Stimulated activated CD8-positive, alpha-beta memory T cell treated with anti-CD3 and anti-CD28 coated beads, Interleukin-15, amount 100 ng/mL, for 48 hours (primary cell): ENCODE measurements around the gene ANKH.

Source experiments
- DNase-seq, 2 donors: peaks; one replicate each; pipeline ENCODE4 v3.0.0-alpha.2; 2020; ENCODE audit warnings: low read depth in 2 of 2

Gene ANKH

GRCh38 chr5:14714706-14715105 lies 156.9 kb downstream of the ANKH start:
- DNase-seq: no peak

- DNase-seq: no peak
These were observed 157.8 kb downstream of the ANKH start for GRCh38 chr5:14713476-14714390.

GRCh38 chr5:14712666-14713065 lies 158.9 kb downstream of the ANKH start:
- no peak for DNase-seq

- no peak for DNase-seq
These were observed 159.4 kb downstream of the ANKH start for GRCh38 chr5:14712131-14712530.

- DNase-seq: no peak
These were observed 161.1 kb downstream of the ANKH start for GRCh38 chr5:14710313-14710994.

GRCh38 chr5:14708551-14708950 lies 163.0 kb downstream of the ANKH start:
- no peak for DNase-seq

- DNase-seq: no peak
These were observed 163.7 kb downstream of the ANKH start for GRCh38 chr5:14707811-14708390.

- no peak for DNase-seq
These were observed 165.0 kb downstream of the ANKH start for GRCh38 chr5:14706615-14707021.

GRCh38 chr5:14705556-14705955 lies 166.0 kb downstream of the ANKH start:
- DNase-seq: no peak

- no peak for DNase-seq
These were observed 169.2 kb downstream of the ANKH start for GRCh38 chr5:14702238-14702839.

GRCh38 chr5:14701556-14701955 lies 170.0 kb downstream of the ANKH start:
- no peak for DNase-seq

GRCh38 chr5:14700478-14701436 lies 170.8 kb downstream of the ANKH start:
- no peak for DNase-seq

GRCh38 chr5:14699807-14700400 lies 171.7 kb downstream of the ANKH start:
- no peak for DNase-seq

- DNase-seq: no peak
These were observed 172.4 kb downstream of the ANKH start for GRCh38 chr5:14699159-14699558.

- DNase-seq: no peak
These were observed 173.1 kb downstream of the ANKH start for GRCh38 chr5:14698495-14698894.

- no peak for DNase-seq
These were observed 174.7 kb downstream of the ANKH start for GRCh38 chr5:14696851-14697250.

GRCh38 chr5:14696057-14696456 lies 175.5 kb downstream of the ANKH start:
- DNase-seq: no peak

GRCh38 chr5:14695152-14695551 lies 176.4 kb downstream of the ANKH start:
- DNase-seq: no peak

- no peak for DNase-seq
These were observed 178.5 kb downstream of the ANKH start for GRCh38 chr5:14693070-14693469.

GRCh38 chr5:14687023-14687665 lies 184.4 kb downstream of the ANKH start:
- no peak for DNase-seq
